OCI-LY1 (cell line): ENCODE results near the gene BACE2.

ENCODE experiments used
- EZH2 ChIP-seq: fragments of 200-600 bp; sonication (generic), shearing (Covaris generic); IDR thresholded peaks from 2 replicates; pipeline ENCODE4 v1.8.0; 2017; ENCODE audit warnings: borderline replicate concordance, mixed run types, mild to moderate bottlenecking, antibody characterized with exemption, low read length, moderate library complexity, mixed read lengths
- TF ChIP-seq, protein P1 (sequence below): fragments of 200-600 bp; sonication (generic), shearing (Covaris generic); IDR thresholded peaks from 2 replicates; pipeline ENCODE4 v1.5.1; 2017; ENCODE audit warnings: mild to moderate bottlenecking, antibody characterized with exemption, low read length, moderate library complexity, mixed read lengths

- TF ChIP-seq, protein P1, sequence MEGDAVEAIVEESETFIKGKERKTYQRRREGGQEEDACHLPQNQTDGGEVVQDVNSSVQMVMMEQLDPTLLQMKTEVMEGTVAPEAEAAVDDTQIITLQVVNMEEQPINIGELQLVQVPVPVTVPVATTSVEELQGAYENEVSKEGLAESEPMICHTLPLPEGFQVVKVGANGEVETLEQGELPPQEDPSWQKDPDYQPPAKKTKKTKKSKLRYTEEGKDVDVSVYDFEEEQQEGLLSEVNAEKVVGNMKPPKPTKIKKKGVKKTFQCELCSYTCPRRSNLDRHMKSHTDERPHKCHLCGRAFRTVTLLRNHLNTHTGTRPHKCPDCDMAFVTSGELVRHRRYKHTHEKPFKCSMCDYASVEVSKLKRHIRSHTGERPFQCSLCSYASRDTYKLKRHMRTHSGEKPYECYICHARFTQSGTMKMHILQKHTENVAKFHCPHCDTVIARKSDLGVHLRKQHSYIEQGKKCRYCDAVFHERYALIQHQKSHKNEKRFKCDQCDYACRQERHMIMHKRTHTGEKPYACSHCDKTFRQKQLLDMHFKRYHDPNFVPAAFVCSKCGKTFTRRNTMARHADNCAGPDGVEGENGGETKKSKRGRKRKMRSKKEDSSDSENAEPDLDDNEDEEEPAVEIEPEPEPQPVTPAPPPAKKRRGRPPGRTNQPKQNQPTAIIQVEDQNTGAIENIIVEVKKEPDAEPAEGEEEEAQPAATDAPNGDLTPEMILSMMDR = peak; percentile 52
- TF ChIP-seq EZH2 = no peak
Measured at GRCh38 chr21:41133874-41134522, 34.0 kb upstream of the BACE2 start.
